Measurements from ENCODE around the gene PROCA1. TPM values are rescaled to one million over a fixed set of nuclear protein-coding genes. Genes with fewer than 3 reads are reported as not detected.
A peak's percentile ranks its signal among the peaks of the same experiment; 100 is the strongest.

Gene PROCA1
- total and polyA plus RNA-seq, 9 of the 15 experiments (the other 6 are each of a cell fraction or from before 2014, with no cell fraction given) = 0.78 to 16.2 (median 5.6) TPM

GRCh38 chr17:28720247-28720996, 8.7 kb upstream of the PROCA1 start (continued):
- TF ChIP-seq ZBTB11 (CRISPR knock-in tag; IDR thresholded peaks at IDR 0.05) (no peak), ZNF699 (CRISPR knock-in tag; IDR thresholded peaks at IDR 0.05; ENCODE audit: insufficient replicate concordance) (no peak), ELF2 (CRISPR knock-in tag; IDR thresholded peaks at IDR 0.05) (peak; percentile 7; the same call in 1 of the 2 replicates), HMBOX1 (IDR thresholded peaks at IDR 0.05) (no peak), SNRNP70 (optimal IDR thresholded peaks at IDR 0.05; ENCODE audit: low read depth, low read length) (peak; percentile 38), ARNT (IDR thresholded peaks at IDR 0.05) (peak; percentile 7 to 12; a peak in 1 of 4 replicates), RAD51 (IDR thresholded peaks at IDR 0.05; ENCODE audit: borderline replicate concordance, low read depth) (peak; percentile 7; the same call in 1 of the 2 replicates), SRSF3 (IDR thresholded peaks at IDR 0.05; ENCODE audit: insufficient read depth, low read length) (peak; percentile 17; the same call in 1 of the 2 replicates), ZNF212 (CRISPR knock-in tag; IDR thresholded peaks at IDR 0.05) (no peak), CHD4 (IDR thresholded peaks at IDR 0.05; ENCODE audit: insufficient read depth, insufficient replicate concordance, low read depth, low read length, poor library complexity, severe bottlenecking) (no peak), ZNF316 (IDR thresholded peaks at IDR 0.05) (no peak), KDM5B (IDR thresholded peaks at IDR 0.05; ENCODE audit: insufficient replicate concordance, low read depth, low read length) (no peak), ZFP1 (CRISPR knock-in tag; IDR thresholded peaks at IDR 0.05) (no peak), CBX8 (IDR thresholded peaks at IDR 0.05; ENCODE audit: borderline replicate concordance, extremely low read depth, low read depth, low read length, poor library complexity, severe bottlenecking) (no peak), TEAD1 (CRISPR knock-in tag; IDR thresholded peaks at IDR 0.05) (no peak), BDP1 (IDR thresholded peaks at IDR 0.05; ENCODE audit: insufficient read depth, insufficient read length) (no peak), CBX3 (IDR thresholded peaks at IDR 0.05; ENCODE audit: borderline replicate concordance in 1 of 2, low read length in 2 of 2) (no peak), ELF1 (tag; IDR thresholded peaks at IDR 0.05) (no peak), ZNF431 (CRISPR knock-in tag; IDR thresholded peaks at IDR 0.05) (no peak), JUNB (CRISPR knock-in tag; conservative IDR thresholded peaks at IDR 0.05) (no peak)
- TF ChIP-seq, protein P1, sequence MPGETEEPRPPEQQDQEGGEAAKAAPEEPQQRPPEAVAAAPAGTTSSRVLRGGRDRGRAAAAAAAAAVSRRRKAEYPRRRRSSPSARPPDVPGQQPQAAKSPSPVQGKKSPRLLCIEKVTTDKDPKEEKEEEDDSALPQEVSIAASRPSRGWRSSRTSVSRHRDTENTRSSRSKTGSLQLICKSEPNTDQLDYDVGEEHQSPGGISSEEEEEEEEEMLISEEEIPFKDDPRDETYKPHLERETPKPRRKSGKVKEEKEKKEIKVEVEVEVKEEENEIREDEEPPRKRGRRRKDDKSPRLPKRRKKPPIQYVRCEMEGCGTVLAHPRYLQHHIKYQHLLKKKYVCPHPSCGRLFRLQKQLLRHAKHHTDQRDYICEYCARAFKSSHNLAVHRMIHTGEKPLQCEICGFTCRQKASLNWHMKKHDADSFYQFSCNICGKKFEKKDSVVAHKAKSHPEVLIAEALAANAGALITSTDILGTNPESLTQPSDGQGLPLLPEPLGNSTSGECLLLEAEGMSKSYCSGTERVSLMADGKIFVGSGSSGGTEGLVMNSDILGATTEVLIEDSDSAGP (CRISPR knock-in tag; IDR thresholded peaks at IDR 0.05) = no peak
